Stimulated activated naive CD8-positive, alpha-beta T cell treated with anti-CD3 and anti-CD28 coated beads, Interleukin-15, Interleukin-2, amounts not matched to agents 100 ng/mL and 50 ng/mL, for 24 hours (primary cell): Measurements from ENCODE around the gene SNAP29.
A peak's percentile ranks its signal among the peaks of the same experiment; 100 is the strongest.
"Not testable (repeated sequence)": the region's sequence is repeated elsewhere in the genome, so short reads cannot be mapped to it uniquely, and the experiment has no call there.

Source experiments
- H3K27ac Mint-ChIP-seq: one replicate; pipeline ENCODE4 v1.8.0; 2021; ENCODE audit warnings: mild to moderate bottlenecking, mixed read lengths
- H3K27me3 Mint-ChIP-seq: one replicate; pipeline ENCODE4 v1.8.0; 2021; ENCODE audit warnings: mixed read lengths
- H3K36me3 Mint-ChIP-seq: one replicate; pipeline ENCODE4 v1.8.0; 2021; ENCODE audit warnings: low read depth, mixed read lengths
- H3K4me1 Mint-ChIP-seq: one replicate; pipeline ENCODE4 v1.8.0; 2021; ENCODE audit warnings: low read depth, mixed read lengths
- H3K4me3 Mint-ChIP-seq: one replicate; pipeline ENCODE4 v1.8.0; 2021; ENCODE audit warnings: mild to moderate bottlenecking, mixed read lengths
- H3K9me3 Mint-ChIP-seq: one replicate; pipeline ENCODE4 v1.8.0; 2021; ENCODE audit warnings: mixed read lengths

The SNAP29 gene

DNA sequence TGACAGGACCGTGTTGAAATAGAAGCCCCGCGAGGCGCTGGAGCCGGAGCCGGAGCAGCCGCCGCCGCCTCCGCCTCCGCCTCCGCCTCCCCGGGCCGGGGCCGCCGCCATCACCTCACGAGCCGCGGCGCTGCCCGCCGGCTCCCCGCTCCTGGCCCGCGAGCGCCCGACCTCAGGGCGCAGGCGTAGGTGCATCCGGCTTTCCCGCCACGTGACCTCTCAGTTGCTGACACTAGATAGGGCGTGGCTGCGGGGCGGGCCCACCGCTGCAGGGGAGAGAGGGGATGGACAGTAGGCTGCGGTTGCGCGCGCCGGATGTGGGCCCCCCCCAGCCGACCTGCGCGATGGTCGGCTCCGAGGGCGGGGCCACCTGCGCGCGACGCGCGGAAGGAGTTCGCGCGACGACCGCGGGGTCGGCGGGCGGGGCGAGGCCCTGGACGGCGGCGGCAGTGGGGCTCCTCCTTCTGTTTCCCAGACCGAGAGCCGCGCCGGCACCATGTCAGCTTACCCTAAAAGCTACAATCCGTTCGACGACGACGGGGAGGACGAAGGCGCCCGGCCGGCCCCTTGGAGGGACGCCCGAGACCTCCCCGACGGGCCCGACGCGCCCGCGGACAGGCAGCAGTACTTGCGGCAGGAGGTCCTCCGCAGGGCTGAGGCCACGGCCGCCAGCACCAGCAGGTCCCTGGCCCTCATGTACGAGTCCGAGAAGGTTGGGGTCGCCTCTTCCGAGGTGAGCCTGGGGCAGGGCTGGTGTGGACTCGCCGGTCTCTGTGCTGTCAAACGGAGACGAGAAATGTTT lies at the start of gene SNAP29, which contains the start of gene PI4KA:
Gene SNAP29 (plus strand): TSS at position 393 of the 802 bp plus-strand sequence. CDS start 104 bp downstream, at position 497.
Gene PI4KA (minus strand): TSS at position 197 of the 802 bp plus-strand sequence. CDS start 86 bp downstream, at position 111.
- no peaks in the 10 kb centered on the region for H3K27me3 Mint-ChIP-seq
- H3K9me3 Mint-ChIP-seq, result no peaks in the 10 kb centered on the region
- peaks cover 55% of the 10 kb centered on the region for H3K4me1 Mint-ChIP-seq
- H3K27ac Mint-ChIP-seq, result peak within 1 kb of the TSS; percentile 77
- peak within 1 kb of the TSS; percentile 88 for H3K4me3 Mint-ChIP-seq
- peaks cover 8% of the 10 kb centered on the region for H3K36me3 Mint-ChIP-seq

DNA sequence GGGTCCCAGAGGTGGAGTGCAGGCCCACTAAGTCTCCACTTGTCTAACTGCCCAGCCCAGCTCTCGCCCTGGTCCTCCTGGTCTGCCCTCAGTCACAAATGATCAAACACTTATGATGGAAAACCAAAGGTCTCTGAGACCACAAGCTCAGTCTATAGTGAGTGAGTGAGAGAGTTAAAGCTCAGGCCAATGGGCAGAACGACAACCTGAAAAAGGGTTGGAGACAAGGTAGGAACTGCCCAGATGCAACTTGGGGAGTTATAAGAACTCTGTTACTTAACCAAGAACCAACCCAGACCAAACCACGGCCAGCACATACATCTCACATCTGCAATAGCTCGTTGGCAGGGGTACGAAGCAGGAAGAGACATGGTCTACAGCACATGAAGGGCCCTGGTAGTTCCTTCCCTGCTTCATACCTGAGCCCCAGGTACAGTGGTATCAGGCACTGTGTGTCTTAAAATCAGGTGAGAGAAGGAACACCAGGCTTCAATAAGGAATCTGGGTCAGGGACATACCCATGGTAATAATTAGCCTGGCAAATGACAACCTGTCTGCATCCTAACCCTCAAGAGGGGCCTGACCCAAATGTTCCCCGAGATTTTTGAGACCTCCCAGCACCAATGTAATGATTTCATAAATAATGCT lies 49.1 kb upstream of the SNAP29 start:
- H3K4me1 Mint-ChIP-seq, result peaks cover 22% of the 10 kb centered on the region

DNA sequence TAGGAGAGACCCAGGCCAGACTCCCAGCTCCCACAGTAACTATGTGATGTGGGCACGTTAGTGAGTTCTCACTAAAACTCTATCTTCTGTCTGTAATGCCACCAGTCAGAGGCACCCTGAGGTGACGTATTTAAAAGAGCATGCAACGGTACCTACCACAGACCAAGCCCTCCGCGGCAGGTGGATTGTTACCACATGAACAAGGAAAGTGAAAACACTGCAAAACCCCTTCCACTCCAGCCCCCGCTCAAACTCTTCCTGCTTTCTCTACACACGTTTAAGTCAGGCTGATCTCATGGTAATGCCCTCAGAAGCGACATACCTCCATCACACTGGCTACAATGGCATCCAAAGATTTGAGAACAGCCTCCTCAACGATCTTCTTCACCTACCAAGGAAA lies 48.2 kb upstream of the SNAP29 start:
- Mint-ChIP-seq H3K27me3 (no peaks in the 10 kb centered on the region), H3K4me1 (peaks cover 22% of the 10 kb centered on the region), H3K4me3 (peak overlapping the region; percentile 22), H3K9me3 (no peaks in the 10 kb centered on the region), H3K36me3 (peaks cover 65% of the 10 kb centered on the region), H3K27ac (peak overlapping the region; percentile 74)

More for the DNA sequence above, 49.1 kb upstream of the SNAP29 start:
- Mint-ChIP-seq H3K9me3 (no peaks in the 10 kb centered on the region), H3K27ac (no peak overlapping the region), H3K4me3 (no peak overlapping the region), H3K27me3 (no peaks in the 10 kb centered on the region), H3K36me3 (peaks cover 68% of the 10 kb centered on the region)

DNA sequence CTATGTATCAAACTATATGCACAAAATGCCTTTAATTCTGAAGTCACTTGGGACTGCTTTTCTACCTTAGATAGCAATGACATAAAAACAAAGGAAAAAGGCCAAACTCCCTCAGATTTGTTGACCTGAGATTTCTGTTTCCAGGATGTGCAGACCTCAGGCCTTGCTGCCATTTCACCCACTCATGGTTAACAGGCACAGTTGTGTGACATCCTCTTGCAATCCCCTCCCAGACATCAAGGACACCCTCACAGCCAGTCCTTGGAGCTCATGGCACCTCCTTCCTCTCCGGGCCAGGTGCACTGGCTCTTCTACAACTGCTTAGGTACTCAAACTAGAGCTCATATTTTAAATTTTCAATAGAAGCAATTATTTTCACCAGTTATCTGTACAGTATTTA lies 47.6 kb upstream of the SNAP29 start:
- Mint-ChIP-seq H3K27ac (peak overlapping the region; percentile 74), H3K4me1 (peaks cover 17% of the 10 kb centered on the region), H3K9me3 (no peaks in the 10 kb centered on the region), H3K36me3 (peaks cover 61% of the 10 kb centered on the region), H3K27me3 (no peaks in the 10 kb centered on the region), H3K4me3 (no peak overlapping the region)

DNA sequence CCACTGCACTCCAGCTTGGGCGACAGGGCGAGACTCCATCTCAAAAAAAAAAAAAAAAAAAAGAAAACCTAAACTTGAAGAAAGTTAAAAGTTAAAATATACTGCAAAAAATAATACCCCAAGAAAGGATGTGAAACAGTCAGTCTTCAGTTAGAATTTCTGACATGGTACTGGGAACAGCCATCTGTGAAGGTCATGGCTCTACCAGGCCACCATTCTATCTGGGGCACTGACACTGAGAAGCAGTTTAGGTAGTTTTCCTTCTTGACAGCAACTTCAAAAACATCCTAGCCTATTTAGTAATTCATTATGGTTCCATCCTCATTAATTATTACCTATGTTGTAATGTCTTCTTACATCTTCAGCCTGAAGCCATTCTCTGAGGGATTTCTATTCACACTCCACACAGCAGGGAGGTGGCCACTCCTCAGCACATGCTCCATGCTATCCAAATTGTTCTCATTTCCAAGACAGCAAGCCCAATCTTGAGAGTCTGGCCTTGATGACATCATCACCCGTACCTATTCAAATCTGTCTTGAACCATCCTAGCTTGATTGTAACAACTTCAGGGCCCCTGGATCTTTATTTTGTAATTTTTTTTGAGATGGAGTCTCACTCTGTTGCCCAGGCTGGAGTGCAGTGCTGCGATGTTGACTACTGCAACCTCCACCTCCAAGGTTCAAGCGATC lies 46.7 kb upstream of the SNAP29 start:
- no peaks in the 10 kb centered on the region for H3K9me3 Mint-ChIP-seq
- H3K4me3 Mint-ChIP-seq, result no peak overlapping the region
- no peak overlapping the region for H3K27ac Mint-ChIP-seq
- H3K27me3 Mint-ChIP-seq, result no peaks in the 10 kb centered on the region
- peaks cover 16% of the 10 kb centered on the region for H3K4me1 Mint-ChIP-seq
- peaks cover 60% of the 10 kb centered on the region for H3K36me3 Mint-ChIP-seq

DNA sequence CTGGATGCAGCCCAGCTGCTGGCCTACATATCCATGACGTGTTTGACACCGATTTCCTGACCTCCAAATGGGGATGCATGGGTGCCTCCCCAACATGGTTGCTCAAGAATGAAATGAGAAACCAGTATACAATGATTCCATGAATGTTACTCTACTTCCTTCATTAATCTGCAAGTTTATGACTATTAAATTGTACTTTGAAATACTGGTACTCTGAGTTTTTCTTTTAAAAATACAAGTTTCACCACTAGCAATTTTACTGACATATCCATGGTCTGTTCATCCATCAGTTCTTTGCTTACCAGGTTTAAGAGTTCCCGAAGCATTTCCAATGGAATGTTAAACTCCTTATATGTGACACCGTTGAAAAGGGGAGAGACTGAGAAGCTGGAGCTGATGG lies 45.8 kb upstream of the SNAP29 start:
- no peak overlapping the region for H3K4me3 Mint-ChIP-seq
- H3K27ac Mint-ChIP-seq, result no peak overlapping the region
- H3K36me3 Mint-ChIP-seq, result peaks cover 53% of the 10 kb centered on the region
- no peaks in the 10 kb centered on the region for H3K27me3 Mint-ChIP-seq
- peaks cover 16% of the 10 kb centered on the region for H3K4me1 Mint-ChIP-seq
- no peaks in the 10 kb centered on the region for H3K9me3 Mint-ChIP-seq

DNA sequence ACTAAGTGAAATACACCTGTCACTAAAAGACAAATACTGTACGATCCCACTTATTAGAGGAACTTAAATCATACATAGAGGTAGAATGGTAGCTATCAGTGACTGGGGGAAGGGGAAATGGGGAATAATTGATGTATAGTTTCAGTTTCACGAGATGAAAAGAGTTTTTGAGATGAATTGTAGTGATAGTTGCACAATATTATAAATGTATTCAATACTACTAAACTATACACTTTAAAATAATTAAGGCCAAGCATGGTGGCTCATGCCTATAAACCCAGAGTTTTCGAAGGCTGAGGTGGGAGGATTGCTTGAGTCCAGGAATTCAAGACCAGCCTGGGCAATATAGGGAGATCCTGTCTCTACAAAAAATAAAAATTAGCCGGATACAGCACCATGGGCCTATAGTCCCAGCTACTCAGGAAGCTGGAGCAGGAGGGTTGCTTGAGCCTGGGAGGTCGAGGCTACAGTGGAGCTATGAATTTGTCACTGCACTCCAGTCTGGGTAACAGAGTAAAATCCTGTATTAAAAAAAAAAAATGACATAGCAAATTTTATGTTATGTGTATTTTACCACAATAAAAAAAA lies 44.5 kb upstream of the SNAP29 start:
- H3K27me3 Mint-ChIP-seq, result no peaks in the 10 kb centered on the region
- H3K36me3 Mint-ChIP-seq, result peaks cover 59% of the 10 kb centered on the region
- H3K9me3 Mint-ChIP-seq, result no peaks in the 10 kb centered on the region
- no peak overlapping the region for H3K4me3 Mint-ChIP-seq
- no peak overlapping the region for H3K27ac Mint-ChIP-seq
- peaks cover 16% of the 10 kb centered on the region for H3K4me1 Mint-ChIP-seq

DNA sequence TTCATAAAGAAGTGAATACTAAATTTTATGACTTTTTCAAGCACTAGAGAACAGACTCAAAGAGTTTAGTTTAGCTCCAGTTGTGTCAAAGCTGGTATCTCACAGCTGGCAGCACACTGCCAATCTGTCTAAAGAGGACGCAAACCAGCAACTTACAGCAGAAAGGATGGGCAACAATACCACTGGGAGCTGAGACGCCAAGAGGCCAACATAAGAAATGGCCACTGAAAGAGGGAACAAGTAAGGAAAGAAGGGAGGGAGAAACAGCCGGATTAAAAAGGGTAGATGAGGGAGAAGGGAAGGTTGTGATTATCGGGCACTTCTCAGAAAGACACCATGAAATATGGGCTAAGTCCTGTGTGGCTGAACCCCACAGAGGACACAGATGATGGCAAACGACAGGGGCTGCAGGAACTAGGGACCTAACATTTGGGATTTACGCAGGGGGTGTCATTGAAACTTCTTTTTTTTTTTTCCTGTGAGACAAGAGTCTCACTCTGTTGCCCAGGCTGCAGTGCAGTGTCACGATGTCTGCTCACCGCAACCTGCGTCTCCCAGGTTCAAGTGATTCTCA lies 43.2 kb upstream of the SNAP29 start:
- Mint-ChIP-seq H3K27ac (no peak overlapping the region), H3K36me3 (peaks cover 63% of the 10 kb centered on the region), H3K4me3 (no peak overlapping the region), H3K4me1 (peaks cover 11% of the 10 kb centered on the region), H3K27me3 (no peaks in the 10 kb centered on the region), H3K9me3 (no peaks in the 10 kb centered on the region)

DNA sequence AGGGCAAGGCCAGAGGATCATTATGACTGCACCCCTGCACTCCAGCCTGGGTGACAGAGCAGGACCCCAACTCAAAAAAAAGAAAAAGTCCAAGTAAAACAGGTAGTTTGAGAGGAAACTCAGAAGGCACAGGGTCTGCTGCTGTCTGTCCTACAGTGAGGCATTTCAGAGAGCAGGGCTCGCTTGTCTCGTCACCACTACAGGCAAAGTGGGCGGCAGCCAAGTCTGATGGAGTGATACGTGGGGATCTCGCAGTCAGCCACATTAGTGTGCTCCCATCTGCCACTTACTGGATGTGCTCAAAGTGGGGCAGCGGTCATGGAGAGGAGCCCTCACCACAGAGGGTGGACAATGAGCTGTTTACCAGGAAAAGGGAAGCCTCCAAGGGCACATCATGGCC lies 42.2 kb upstream of the SNAP29 start:
- Mint-ChIP-seq H3K9me3 (no peaks in the 10 kb centered on the region), H3K36me3 (peaks cover 54% of the 10 kb centered on the region), H3K27me3 (no peaks in the 10 kb centered on the region), H3K4me1 (peaks cover under 1% of the 10 kb centered on the region), H3K4me3 (no peak overlapping the region), H3K27ac (no peak overlapping the region)

DNA sequence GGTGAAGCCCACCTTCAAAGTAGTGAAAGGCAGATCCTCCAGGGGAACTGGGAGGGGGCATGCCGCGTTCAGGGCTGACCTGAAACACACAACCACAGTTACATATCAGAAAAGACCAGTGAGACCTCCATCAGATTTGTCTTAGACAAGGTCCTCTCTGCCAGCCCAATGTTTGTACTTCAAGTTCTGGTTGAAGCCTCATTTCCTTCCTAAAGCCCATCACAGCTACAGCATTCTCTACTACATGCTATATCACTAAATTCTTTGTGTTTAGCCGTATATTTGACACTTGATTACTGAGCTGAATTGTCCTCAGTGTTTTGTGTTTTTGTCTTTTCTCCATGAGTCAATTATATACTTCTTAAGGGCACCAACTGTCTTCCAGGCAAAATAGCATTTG lies 40.3 kb upstream of the SNAP29 start:
- Mint-ChIP-seq H3K4me3 (no peak overlapping the region), H3K36me3 (peaks cover 42% of the 10 kb centered on the region), H3K27ac (no peak overlapping the region), H3K9me3 (no peaks in the 10 kb centered on the region), H3K27me3 (no peaks in the 10 kb centered on the region), H3K4me1 (no peaks in the 10 kb centered on the region)

DNA sequence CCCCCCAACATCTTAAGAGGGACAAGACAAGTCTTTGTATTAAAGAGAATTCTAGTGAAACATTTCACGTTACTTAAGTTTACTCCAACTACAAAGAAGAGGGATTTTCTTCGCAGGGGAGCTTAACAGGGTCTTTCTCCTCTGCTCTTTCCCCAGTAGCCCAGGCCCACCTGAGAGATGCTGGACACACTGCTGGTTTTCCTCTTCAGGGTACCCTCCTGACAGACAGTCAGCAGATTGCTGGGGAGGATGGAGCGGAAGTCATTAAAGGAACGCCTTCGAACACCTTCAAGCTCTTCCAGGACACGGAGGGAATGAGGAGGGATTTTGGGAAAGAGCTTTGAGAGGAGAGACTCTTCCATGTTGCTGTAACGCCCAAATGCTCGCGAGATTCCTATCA lies 39.3 kb upstream of the SNAP29 start:
- no peaks in the 10 kb centered on the region for H3K4me1 Mint-ChIP-seq
- H3K4me3 Mint-ChIP-seq, result no peak overlapping the region
- no peaks in the 10 kb centered on the region for H3K9me3 Mint-ChIP-seq
- H3K36me3 Mint-ChIP-seq, result peaks cover 42% of the 10 kb centered on the region
- H3K27me3 Mint-ChIP-seq, result no peaks in the 10 kb centered on the region
- H3K27ac Mint-ChIP-seq, result no peak overlapping the region

DNA sequence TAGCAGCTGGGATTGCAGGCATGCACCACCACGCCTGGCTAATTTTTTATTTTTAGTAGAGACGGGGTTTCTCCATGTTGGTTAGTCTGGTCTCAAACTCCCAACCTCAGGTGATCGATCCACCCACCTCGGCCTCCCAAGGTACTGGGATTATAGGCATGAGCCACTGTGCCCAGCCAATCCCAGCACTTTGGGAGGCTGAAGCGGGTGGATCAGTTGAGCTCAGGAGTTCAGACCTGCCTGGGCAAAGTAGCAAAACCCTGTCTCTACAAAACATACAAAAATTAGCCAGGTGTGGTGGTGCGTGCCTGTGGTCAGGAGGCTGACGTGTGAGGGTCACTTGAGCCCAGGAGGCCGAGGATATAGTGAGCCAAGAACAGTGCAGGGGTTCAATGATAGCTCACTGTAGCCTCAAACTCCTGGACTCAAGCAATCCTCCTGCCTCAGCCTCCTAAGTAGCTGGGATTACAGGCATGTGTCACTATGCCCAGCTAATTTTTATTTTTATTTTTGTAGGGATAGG lies 37.0 kb upstream of the SNAP29 start:
- H3K27ac Mint-ChIP-seq, H3K27me3 Mint-ChIP-seq, H3K9me3 Mint-ChIP-seq, H3K4me3 Mint-ChIP-seq, H3K4me1 Mint-ChIP-seq: not testable (repeated sequence)
- peaks cover 38% of the 10 kb centered on the region for H3K36me3 Mint-ChIP-seq

DNA sequence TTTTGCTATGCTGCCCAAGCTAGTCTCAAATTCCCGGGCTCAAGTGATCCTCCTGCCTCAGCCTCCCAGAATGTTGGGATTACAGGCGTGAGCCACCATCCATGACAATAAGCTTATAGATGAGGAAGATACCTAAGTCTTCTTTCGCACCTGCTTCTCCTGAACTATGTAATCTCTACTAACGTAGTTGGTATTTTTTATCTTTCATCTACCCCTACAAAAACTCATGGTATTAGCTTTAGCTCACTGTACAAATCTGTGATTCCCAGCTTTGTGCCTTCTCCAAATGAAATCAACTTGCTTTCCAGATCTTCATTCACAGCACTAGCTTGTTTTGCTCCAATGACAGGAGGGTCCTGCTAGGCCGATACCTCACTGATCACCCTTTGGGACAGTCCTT lies 36.6 kb upstream of the SNAP29 start:
- H3K36me3 Mint-ChIP-seq, result peaks cover 33% of the 10 kb centered on the region
- no peaks in the 10 kb centered on the region for H3K9me3 Mint-ChIP-seq
- H3K4me3 Mint-ChIP-seq, result no peak overlapping the region
- H3K27me3 Mint-ChIP-seq, result no peaks in the 10 kb centered on the region
- H3K27ac Mint-ChIP-seq, result no peak overlapping the region
- H3K4me1 Mint-ChIP-seq, result no peaks in the 10 kb centered on the region

DNA sequence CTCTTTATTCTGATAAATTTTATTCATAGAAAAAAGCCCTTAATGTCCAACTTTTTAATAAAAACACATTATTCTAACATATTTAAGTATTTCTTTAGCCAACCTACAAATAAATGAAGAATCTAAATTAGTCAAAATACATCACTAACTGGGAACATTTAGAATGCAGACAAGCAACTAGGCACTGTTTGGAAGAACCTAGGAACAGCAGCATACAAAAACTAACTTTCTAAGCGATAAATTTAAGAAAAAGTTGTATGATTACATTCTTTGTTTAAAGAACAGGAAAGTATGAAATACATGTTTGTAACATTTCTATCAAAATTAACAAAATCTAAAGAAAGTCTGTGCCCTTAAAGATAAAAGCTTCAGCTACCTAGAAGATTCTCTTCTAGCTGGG lies 35.5 kb upstream of the SNAP29 start:
- H3K4me1 Mint-ChIP-seq, result no peaks in the 10 kb centered on the region
- peaks cover 32% of the 10 kb centered on the region for H3K36me3 Mint-ChIP-seq
- H3K27me3 Mint-ChIP-seq, result no peaks in the 10 kb centered on the region
- H3K27ac Mint-ChIP-seq, result no peak overlapping the region
- H3K4me3 Mint-ChIP-seq, result no peak overlapping the region
- no peaks in the 10 kb centered on the region for H3K9me3 Mint-ChIP-seq
